Left kidney (tissue), 2 donors: ENCODE results near the gene RSPH9. TPM values are rescaled to one million over a fixed set of nuclear protein-coding genes. Genes with fewer than 3 reads are reported as not detected.

Experiments used
- DNase-seq: peaks from one replicate; pipeline ENCODE4 v3.0.0-alpha.2; 2013
- polyA plus RNA-seq: library from polyadenylated mRNA; unstranded; fragments of 120-200 nt; gene quantifications from one replicate; pipeline ENCODE4 v1.2.1, GENCODE V29; 2013; ENCODE audit not compliant: insufficient read length

Gene RSPH9
- polyA plus RNA-seq, 1 donor: 1.4 TPM

GRCh38 chr6:43709654-43710303 is 64.9 kb downstream of the RSPH9 start:
- DNase-seq: no peak

- no peak for DNase-seq
These were observed 65.7 kb downstream of the RSPH9 start for GRCh38 chr6:43710576-43710975.

GRCh38 chr6:43712579-43712978 is 67.7 kb downstream of the RSPH9 start:
- DNase-seq: no peak

- DNase-seq: no peak
These were observed 68.9 kb downstream of the RSPH9 start for GRCh38 chr6:43713643-43714310.

GRCh38 chr6:43714311-43715055 is 69.6 kb downstream of the RSPH9 start:
- DNase-seq: no peak

- DNase-seq: no peak
These were observed 70.4 kb downstream of the RSPH9 start for GRCh38 chr6:43715056-43715788.

GRCh38 chr6:43716099-43716498 is 71.3 kb downstream of the RSPH9 start:
- no peak for DNase-seq

- no peak for DNase-seq
These were observed 72.6 kb downstream of the RSPH9 start for GRCh38 chr6:43717389-43717788.

GRCh38 chr6:43717822-43718221 is 73.0 kb downstream of the RSPH9 start:
- no peak for DNase-seq

- no peak for DNase-seq
These were observed 73.7 kb downstream of the RSPH9 start for GRCh38 chr6:43718387-43719105.

GRCh38 chr6:43719511-43719910 is 74.7 kb downstream of the RSPH9 start:
- DNase-seq: no peak

- DNase-seq: no peak
These were observed 76.2 kb downstream of the RSPH9 start for GRCh38 chr6:43720999-43721398.

Other genes with a start within 250 kb of the RSPH9 start
- gene ABCC10, start 217.5 kb upstream of the RSPH9 start, polyA plus RNA-seq: 28.9 TPM
- 1.00 TPM for gene DLK2, start 189.5 kb upstream of the RSPH9 start, polyA plus RNA-seq
- gene TJAP1, start 167.5 kb upstream of the RSPH9 start, polyA plus RNA-seq: 41.3 TPM
- gene LRRC73, start 134.7 kb upstream of the RSPH9 start, polyA plus RNA-seq: 1.2 TPM
- gene YIPF3, start 128.1 kb upstream of the RSPH9 start, polyA plus RNA-seq: 137 TPM
- 40.2 TPM for gene POLR1C, start 127.9 kb upstream of the RSPH9 start, polyA plus RNA-seq
- 68.7 TPM for gene XPO5, start 69.0 kb upstream of the RSPH9 start, polyA plus RNA-seq
- 28.5 TPM for gene POLH, start 68.9 kb upstream of the RSPH9 start, polyA plus RNA-seq
- gene GTPBP2, start 15.8 kb upstream of the RSPH9 start, polyA plus RNA-seq: 63.7 TPM
- gene MAD2L1BP, start 9.2 kb upstream of the RSPH9 start, polyA plus RNA-seq: 25.7 TPM
- 40.9 TPM for gene MRPS18A, start 42.8 kb downstream of the RSPH9 start, polyA plus RNA-seq
- gene VEGFA, start 125.2 kb downstream of the RSPH9 start, polyA plus RNA-seq: 312 TPM